ENCODE measurements around the gene KCNIP3.
"Not testable (repeated sequence)": the region's sequence is repeated elsewhere in the genome, so short reads cannot be mapped to it uniquely, and the experiment has no call there.

Gene KCNIP3

DNA sequence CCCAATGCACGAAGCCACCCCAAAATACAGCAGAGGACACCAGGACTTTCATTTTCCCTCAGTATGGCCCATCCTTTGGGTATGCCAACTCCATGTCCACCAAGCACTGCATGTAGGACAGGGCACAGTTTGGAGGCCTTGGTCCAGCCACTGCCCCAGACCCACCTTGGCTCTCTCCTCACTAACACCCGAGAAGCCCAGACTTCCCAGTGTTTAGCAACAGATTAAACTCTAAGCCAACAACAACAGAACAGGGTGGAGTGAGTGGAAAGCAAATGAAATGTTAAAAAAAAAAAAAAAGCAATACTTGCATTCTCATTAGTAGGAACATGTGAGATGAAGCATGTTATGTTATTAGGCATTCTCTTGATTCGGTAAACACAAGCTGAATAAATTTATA lies 118.0 kb downstream of the KCNIP3 start:
- DNase-seq (ENCODE audit: low read depth in 2 of 2): not testable (repeated sequence)

DNA sequence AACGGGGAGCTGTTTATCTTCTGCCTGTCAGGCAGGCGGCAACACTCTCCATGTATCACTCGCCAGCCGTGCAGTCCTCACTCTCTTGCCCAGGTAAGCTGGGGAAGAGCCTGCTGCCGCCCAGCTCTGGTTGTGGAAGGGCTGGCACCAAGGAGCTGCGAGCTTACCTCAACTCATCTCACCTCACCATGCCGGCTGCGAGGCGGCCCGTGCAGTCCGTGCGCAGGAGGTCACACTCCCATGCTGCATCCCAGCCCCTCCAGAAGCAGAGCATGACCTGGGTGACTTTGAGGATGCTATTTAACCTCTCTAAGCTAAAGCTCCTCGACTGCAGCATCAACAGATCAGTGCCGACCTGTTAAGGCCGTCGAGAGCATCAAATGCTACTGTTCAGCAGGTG lies 118.4 kb downstream of the KCNIP3 start:
- not testable (repeated sequence) for DNase-seq (ENCODE audit: low read depth in 2 of 2)

- DNase-seq (ENCODE audit: low read depth in 2 of 2): not testable (repeated sequence)
These were observed 130.2 kb downstream of the KCNIP3 start for GRCh38 chr2:95427196-95427867.

DNA sequence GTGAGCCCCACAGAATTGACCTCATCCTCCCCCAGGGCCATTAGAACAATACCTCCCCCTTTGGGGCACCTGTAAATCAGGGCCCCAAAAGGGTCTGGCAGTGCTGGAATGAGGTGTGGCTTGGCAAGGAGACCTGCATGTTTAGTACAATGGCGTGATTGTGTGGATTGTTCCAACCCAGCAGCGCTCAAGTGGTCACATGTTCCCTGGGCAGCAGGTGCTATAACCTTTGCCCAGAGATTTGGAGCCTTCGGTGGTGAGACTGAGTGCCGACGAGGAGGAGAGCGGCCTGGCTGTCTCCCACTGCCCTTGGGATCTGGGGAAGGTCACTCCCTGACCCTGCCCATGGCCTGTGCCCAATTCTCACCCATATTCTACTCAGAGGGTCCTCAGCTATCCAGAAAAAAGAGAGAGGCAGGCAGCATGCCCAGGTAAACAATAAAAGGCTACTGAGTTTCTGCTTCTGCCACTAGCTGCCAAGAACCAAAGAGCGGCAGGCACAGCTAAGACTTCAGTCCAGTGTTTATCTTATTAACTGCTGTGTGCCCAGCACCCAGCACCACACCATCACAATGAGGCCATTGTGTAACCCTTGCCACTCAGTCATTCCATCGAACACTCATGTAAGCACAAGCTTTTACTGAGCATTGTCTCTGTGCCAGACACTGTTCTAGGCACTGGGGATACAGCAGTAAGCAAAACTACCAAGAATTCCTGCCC lies 132.8 kb downstream of the KCNIP3 start:
- not testable (repeated sequence) for DNase-seq (ENCODE audit: low read depth in 2 of 2)

DNA sequence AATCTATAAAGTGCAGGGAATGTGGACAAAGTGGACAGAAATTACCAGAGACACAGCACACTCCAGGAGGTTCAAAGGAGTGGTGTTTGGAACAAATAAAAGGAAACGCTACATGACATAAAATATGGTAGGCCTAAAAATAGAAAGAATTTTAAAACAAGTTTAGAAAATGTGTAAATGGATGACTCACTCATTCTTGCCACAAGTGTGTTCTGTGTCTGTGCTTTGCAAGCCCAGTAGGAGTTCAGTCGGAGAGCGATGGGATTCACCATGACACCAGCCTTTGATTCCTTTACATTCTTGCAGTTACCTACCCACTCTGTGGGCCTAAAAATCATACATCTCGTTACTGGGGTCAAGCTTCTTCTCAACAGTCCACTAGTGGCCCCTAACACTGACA lies 136.2 kb downstream of the KCNIP3 start:
- not testable (repeated sequence) for DNase-seq (ENCODE audit: low read depth in 2 of 2)

- DNase-seq (ENCODE audit: low read depth in 2 of 2): not testable (repeated sequence)
These were observed 136.8 kb downstream of the KCNIP3 start for GRCh38 chr2:95433973-95434372.

GRCh38 chr2:95434507-95435076 lies 137.4 kb downstream of the KCNIP3 start:
- DNase-seq (ENCODE audit: low read depth in 2 of 2): not testable (repeated sequence)

DNA sequence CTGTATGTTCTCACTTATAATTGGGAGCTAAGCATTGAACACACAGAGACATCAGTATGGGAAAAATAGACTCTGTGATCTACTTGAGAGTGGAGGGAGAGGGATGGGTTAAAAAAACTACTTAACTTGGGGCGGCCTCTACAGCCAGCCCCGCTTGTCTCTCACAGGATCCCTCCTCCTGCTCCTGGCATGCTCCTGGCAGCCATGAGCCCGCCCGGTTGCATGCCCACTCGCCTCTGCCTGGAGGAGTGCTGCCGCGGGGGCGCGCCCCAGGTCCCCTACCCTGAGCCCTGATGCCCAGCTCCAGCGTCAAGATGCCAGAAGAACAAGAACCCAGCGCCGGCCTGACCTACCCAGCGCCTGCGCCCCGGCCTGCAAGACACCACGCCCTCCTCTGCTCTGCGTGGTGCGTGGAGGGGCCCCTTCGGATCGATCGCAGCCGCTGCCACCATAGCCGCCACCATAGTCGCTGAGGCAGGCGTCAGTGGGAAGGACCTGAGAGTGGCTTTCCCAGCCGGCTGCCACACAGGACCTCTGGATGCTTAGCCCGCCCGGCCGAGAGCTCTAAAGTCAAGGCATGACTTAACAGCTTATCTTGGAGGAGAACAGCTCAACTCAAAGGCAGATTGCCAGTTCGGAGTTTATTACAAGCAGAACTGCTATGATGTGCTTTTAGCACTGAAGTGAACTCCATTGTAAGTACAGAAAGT lies 138.2 kb downstream of the KCNIP3 start:
- DNase-seq (ENCODE audit: low read depth in 2 of 2): not testable (repeated sequence)
